OCI-M2 (cell line): ENCODE measurements around the gene SH3PXD2B.
"Not testable (repeated sequence)": the region's sequence is repeated elsewhere in the genome, so short reads cannot be mapped to it uniquely, and the experiment has no call there.

ENCODE experiments used
- DNase-seq: peaks from one replicate; lab custom pipeline; 2025; ENCODE audit not compliant: unreplicated experiment; lab: John Stamatoyannopoulos, UW

SH3PXD2B gene

GRCh38 chr5:172420235-172420939, 33.9 kb downstream of the SH3PXD2B start:
- DNase-seq = no peak

DNA sequence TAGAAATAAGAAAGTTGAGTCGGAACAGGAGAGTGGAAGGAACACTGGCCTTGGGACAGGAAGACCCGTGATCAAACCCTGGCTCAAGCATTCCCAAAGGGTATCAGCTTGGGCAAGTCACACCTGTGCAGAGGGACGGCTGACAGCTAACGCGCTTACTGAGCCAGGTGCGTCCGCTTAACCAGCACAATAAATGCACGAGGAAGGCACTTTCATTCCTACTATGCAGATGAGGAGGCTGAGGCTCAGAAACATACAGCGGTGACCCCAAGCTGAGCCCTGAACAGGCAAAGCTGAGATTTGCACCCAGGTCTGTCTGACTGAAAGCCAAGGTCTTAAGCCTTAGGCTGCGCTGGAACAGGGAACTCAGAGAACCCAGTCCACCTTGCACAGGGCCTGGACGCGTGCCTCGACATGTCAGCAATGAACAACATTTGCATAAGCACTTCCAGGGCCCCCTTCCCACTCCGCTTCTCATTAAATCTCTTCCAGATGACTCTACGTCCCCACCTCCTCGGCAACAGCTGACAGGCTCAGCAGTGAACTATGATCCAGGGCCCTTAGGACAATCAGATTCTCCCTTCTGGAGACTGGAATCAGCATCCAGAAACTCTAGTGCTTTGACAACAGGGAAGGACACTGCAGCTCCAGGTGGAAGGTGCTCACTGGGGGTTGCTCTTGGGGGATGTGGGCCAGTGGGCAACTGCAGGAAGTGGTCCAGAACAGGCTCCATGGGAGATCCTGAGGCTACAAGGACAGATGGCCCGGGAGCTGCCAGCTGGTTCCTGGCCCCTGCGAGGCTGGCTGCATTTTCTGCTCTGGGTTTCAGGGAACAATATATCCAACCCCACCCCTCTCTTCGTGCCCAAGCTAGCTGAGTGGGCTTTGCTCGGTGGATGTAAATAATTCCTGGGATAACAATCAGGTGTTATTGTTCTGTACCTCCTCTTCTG, 35.2 kb downstream of the SH3PXD2B start:
- DNase-seq = no peak

- no peak for DNase-seq
Observed at GRCh38 chr5:172417983-172418630, 36.2 kb downstream of the SH3PXD2B start.

DNA sequence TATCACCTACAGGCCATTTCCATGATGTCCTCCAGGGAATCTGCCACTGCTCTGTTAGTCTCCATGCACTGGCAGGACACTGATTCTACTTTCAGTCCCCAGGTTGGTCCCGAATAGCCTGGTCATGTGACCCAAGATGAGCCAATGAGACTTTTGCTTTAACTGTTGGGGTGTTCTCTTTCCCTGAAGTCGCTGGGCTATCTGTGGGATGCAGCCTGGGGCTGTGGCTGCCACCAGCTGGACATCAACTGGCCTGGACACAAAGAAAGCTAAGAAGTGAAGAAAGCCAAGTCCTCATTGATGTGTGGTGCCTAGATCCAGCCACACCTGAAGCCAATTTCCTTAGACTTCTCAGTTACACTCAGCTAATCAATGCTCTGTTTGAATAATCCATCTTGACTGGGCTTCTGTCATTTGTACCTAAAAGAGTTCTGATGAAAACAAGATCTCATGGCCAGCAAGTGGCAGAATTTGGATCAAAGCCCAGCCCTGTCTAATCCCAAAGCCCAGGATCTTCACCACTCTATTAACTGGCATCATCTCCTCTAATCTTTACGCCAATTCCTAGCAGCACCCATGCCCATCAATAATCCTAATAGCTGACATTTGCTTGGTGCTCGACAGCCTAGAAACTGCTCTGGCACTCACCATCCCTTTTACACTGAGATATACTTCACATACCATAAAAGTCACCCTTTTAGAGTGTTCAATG, 37.0 kb downstream of the SH3PXD2B start:
- DNase-seq = no peak

DNA sequence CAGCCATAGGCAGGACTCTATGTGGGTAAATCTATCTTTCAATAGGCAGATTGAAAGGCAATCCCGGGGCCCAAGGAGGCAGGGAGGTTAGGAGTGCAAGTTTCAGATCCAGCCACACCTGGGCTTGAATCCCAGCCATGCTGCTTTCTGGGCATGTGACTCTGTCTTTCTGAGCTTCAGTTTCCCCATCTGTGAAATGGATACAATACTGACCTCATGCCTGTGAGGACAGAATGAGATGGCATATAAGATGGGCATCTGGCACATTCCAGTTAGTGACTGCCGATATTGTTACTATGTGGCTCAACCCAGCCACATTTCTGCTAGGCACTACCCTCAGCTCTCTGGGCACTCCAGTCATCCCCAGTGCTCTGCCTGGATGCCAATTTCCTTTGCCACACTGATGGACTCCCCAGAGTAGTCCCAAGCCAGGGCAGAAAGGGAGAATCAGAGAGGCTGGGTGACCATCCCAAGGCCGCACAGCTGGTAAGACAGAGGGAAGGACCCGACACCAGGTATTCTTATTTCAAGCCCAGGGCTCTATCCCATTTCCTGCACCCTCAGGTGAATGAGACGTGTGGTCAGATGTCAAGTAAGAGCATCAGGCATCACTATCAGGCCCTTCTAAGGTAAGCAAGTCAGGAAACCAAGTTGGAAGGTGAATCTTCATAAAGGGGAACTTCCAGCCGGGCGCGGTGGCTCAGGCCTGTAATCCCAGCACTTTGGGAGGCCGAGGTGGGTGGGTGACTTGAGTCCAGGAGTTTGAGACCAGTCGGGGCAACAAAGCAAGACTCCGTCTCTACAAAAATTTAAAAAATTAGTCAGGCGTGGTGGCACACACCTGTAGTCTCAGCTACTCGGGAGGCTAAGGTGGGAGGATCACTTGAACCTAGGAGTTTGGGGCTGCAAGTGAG, 38.7 kb downstream of the SH3PXD2B start:
- DNase-seq = no peak

DNA sequence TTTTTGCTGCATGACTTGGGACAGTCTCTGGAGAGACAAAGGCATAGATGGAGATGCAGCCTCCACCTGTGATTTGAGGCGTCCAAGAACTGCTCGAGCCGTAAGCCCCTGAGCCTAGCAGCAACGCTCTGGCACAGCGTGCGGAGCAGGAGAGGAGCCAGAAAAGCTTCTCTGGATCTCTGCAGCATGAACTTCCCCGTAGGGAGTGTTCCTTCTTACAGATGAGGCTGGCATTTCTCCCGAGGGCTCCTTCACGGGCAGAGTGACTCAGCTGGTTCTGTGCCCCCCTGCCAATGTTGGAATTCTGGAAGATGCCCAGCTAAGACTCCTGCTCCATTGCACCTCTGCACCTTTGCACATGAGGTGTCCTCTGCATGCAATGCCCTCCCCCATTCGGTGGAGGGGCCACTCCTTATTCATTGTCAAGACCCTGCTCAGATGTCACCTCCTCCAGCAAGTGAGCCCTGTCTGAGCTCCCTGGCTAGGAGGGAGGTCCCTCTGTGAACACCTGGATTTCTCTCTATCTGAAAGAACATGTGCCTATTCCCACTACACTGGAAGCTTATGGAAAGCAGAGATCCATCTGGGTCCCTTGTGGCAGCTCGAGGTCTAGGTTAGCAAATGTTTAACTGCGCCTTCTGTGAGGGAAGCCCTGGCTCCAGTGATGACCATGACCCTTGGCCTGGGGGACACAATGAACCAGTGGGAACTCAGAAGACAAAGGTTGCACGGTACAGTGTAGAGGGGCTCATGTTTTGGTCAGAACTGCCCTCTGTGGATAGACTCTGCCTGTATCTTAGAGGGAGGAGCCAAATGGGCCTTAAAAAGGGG, 39.6 kb downstream of the SH3PXD2B start:
- no peak for DNase-seq

GRCh38 chr5:172413601-172414171, 40.6 kb downstream of the SH3PXD2B start:
- DNase-seq = no peak

DNA sequence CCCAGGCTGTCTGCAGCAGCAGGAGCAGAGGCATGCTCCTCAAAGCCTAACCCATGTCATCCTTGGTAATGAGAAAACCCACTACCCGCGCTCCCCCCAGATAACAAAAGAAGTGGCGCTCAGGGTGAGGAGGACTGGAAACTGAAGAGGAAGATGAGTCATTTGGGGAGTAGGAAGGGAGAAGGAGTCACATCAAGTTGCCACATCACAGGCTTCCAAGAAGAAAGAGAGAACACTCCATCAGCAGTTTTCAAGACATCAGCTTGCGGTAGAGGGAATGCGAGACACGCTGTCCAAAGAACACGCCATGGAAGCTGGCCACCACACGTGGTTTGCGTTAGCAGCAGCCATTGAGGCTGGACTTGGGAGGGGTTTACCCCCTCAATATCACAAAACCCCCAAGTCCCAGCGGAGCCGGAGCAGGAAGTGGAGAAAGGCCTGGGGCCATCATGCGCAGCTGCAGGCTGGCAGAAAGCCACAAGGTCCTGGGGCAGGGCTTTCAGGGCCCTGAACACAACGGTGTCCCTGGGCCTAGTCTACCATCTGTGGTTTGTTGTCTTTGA, 41.5 kb downstream of the SH3PXD2B start:
- DNase-seq = no peak

DNA sequence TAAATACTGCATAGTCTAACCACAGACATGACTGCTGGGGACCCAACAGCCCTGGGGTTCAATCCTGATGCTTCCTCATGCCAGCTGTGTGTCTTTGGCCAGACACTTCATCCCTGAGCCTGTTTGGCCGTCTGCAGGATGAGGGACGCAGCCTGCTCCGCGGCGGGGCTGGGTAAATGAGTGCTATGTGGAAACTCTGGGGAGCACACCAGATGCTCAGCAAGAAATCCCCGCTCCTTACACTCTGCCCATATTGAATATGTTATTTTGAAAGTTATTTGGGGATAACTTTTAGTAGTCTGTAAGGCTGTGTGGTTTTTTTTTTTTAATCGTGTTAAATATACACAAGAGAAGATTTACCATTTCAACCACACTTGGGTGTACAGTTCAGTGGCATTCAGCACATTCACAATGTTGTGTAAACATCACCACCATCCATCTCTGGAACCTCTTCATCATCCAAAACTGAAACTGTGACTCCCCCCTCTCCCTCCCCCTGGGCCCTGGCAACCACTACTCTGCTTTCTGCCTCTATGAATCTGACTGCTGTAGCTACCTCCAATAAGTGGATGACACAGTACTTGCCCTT, 42.7 kb downstream of the SH3PXD2B start:
- DNase-seq = no peak

DNA sequence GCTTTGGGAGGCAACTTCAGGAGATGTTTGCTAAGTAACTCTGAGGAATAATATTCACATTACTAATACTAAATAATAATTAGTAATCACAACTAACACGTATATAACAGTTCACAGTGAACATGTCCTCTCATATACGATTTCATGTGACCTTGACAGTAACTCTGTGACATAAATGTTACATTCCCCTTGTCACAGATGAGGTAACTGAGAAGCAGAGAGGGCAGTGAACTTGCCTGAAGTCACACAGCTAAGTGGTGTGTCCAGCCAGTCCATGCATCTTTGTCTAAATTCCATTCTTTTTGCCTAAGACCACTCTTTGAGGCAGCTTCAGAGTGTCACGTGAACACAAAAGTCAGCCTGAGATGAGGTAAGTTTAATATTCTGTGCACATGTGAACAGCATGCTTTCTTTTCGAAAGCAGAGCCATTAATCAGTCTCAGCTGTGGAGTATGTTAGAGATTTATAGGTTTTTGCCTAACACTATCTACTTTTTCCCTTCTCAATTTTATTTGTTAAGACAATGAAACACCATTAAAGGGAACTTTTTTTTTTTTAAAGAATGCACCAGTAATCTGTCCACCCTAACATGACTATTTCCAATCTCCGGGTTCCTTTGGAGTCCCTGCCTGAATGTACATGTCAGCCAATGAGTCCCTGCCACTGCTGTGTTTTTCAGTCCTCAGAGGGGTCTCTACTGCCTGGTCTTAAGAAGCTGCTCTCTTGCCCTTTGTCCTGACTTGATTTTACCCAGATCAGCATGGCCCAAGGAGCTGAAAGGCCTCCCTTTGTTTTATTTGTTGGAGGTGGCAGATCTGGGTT, 43.5 kb downstream of the SH3PXD2B start:
- DNase-seq = no peak

GRCh38 chr5:172410160-172410559, 44.2 kb downstream of the SH3PXD2B start:
- no peak for DNase-seq

- DNase-seq = not testable (repeated sequence)
Observed at GRCh38 chr5:172409477-172409876, 44.8 kb downstream of the SH3PXD2B start.

GRCh38 chr5:172407822-172408221, 46.5 kb downstream of the SH3PXD2B start:
- no peak for DNase-seq

GRCh38 chr5:172407241-172407691, 47.1 kb downstream of the SH3PXD2B start:
- no peak for DNase-seq

- DNase-seq = no peak
Observed at GRCh38 chr5:172405226-172406107, 48.9 kb downstream of the SH3PXD2B start.

DNA sequence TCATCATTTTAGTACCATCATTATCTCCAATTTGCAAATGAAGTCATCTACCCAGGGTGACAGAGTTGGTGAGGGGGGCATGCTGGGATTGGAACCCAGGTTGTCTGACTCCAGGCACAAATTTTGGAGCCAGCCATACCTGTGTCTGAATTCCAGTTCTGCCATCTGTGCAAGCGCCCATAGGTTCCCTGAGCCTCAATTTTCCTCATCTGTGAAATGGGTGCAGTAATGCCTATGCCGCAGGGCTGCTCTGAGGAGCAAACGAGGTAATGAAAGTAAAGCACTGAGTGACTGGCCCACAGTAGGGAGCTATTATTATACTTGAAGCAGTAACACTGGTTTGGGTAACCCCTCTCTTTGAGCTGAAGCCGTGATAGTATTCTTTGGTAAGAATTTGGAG, 49.6 kb downstream of the SH3PXD2B start:
- no peak for DNase-seq
